ENCODE data around the gene B3GAT1.

DNA sequence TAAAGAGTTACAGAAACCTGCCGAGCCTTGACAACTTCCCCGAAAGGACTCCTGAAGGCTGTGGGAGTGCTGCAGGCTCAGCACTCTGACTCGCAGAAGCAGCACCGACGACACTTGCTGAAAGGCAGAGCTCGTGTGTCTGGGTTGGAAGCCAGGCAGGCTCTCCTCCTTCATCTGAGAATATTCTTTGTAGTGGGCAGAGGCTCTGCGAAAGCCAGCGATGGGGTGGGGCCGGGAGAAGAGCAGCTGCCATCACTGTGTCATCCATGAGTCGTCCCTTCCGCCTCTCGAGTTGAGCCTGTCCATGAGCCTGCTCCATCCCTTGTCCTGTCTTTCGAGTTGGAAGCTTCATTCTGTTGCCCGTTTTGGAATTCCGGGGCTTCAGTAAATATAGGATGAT, 68.4 kb downstream of the B3GAT1 start:
- TF ChIP-seq, protein P1, sequence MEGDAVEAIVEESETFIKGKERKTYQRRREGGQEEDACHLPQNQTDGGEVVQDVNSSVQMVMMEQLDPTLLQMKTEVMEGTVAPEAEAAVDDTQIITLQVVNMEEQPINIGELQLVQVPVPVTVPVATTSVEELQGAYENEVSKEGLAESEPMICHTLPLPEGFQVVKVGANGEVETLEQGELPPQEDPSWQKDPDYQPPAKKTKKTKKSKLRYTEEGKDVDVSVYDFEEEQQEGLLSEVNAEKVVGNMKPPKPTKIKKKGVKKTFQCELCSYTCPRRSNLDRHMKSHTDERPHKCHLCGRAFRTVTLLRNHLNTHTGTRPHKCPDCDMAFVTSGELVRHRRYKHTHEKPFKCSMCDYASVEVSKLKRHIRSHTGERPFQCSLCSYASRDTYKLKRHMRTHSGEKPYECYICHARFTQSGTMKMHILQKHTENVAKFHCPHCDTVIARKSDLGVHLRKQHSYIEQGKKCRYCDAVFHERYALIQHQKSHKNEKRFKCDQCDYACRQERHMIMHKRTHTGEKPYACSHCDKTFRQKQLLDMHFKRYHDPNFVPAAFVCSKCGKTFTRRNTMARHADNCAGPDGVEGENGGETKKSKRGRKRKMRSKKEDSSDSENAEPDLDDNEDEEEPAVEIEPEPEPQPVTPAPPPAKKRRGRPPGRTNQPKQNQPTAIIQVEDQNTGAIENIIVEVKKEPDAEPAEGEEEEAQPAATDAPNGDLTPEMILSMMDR (IDR thresholded peaks at IDR 0.05 in 2 of 3, conservative IDR thresholded peaks at IDR 0.05 in 1 of 3; ENCODE audit: borderline replicate concordance in 1 of 3, insufficient read depth in 1 of 3, low read depth in 2 of 3, low read length in 2 of 3) = no peak
- TF ChIP-seq CEBPB (IDR thresholded peaks at IDR 0.05; ENCODE audit: low read depth) (no peak), SP1 (IDR thresholded peaks at IDR 0.05; ENCODE audit: low read depth) (no peak), POLR2AphosphoS5 (IDR thresholded peaks at IDR 0.05; ENCODE audit: low read depth, low read length) (no peak), EZH2 (IDR thresholded peaks at IDR 0.05) (no peak), SIN3A (IDR thresholded peaks at IDR 0.05; ENCODE audit: low read depth) (no peak), MAX (IDR thresholded peaks at IDR 0.05) (no peak), POLR2A (IDR thresholded peaks at IDR 0.05; ENCODE audit: borderline replicate concordance, extremely low read depth, insufficient read depth, insufficient read length) (no peak), ZFX (IDR thresholded peaks at IDR 0.05) (no peak), ZNF274 (IDR thresholded peaks at IDR 0.05; ENCODE audit: low read depth, low read length) (no peak)
- TF ChIP-seq, protein P2, sequence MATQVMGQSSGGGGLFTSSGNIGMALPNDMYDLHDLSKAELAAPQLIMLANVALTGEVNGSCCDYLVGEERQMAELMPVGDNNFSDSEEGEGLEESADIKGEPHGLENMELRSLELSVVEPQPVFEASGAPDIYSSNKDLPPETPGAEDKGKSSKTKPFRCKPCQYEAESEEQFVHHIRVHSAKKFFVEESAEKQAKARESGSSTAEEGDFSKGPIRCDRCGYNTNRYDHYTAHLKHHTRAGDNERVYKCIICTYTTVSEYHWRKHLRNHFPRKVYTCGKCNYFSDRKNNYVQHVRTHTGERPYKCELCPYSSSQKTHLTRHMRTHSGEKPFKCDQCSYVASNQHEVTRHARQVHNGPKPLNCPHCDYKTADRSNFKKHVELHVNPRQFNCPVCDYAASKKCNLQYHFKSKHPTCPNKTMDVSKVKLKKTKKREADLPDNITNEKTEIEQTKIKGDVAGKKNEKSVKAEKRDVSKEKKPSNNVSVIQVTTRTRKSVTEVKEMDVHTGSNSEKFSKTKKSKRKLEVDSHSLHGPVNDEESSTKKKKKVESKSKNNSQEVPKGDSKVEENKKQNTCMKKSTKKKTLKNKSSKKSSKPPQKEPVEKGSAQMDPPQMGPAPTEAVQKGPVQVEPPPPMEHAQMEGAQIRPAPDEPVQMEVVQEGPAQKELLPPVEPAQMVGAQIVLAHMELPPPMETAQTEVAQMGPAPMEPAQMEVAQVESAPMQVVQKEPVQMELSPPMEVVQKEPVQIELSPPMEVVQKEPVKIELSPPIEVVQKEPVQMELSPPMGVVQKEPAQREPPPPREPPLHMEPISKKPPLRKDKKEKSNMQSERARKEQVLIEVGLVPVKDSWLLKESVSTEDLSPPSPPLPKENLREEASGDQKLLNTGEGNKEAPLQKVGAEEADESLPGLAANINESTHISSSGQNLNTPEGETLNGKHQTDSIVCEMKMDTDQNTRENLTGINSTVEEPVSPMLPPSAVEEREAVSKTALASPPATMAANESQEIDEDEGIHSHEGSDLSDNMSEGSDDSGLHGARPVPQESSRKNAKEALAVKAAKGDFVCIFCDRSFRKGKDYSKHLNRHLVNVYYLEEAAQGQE (IDR thresholded peaks at IDR 0.05; ENCODE audit: low read depth) = no peak

Measured in HCT116 (cell line).